Lower lobe of right lung (tissue), 2 donors: ENCODE results near the gene RAB4B. TPM values are rescaled to one million over a fixed set of nuclear protein-coding genes. Genes with fewer than 3 reads are reported as not detected.
"Not testable (repeated sequence)": the region's sequence is repeated elsewhere in the genome, so short reads cannot be mapped to it uniquely, and the experiment has no call there.

Source experiments
- ATAC-seq, 2 donors: fragments of 200-7000 bp; cut with Tn5 transposase; one replicate each; pipeline ENCODE4 v1.9.1; 2020 to 2022; ENCODE audit warnings: mild to moderate bottlenecking in 2 of 2, moderate library complexity in 2 of 2
- DNase-seq: peaks from one replicate; pipeline ENCODE4 v3.0.0-alpha.2; 2020
- H3K27ac ChIP-seq: fragments of 200-600 bp; one replicate; pipeline ENCODE4 v1.8.0; 2022
- H3K27me3 ChIP-seq: fragments of 200-600 bp; one replicate; pipeline ENCODE4 v1.8.0; 2022; ENCODE audit warnings: low read depth
- H3K36me3 ChIP-seq: fragments of 200-600 bp; one replicate; pipeline ENCODE4 v1.8.0; 2022; ENCODE audit warnings: mild to moderate bottlenecking
- H3K4me1 ChIP-seq: fragments of 200-600 bp; one replicate; pipeline ENCODE4 v1.8.0; 2022
- H3K4me3 ChIP-seq: fragments of 200-600 bp; one replicate; pipeline ENCODE4 v1.8.0; 2022; ENCODE audit warnings: mild to moderate bottlenecking
- H3K9me3 ChIP-seq: fragments of 200-600 bp; one replicate; pipeline ENCODE4 v1.8.0; 2022
- intact Hi-C: fragments of 100-400 bp; cut with DNase I; formaldehyde crosslinking; loops from one replicate; pipeline ENCODE4 v1.11.0; 2022
- total RNA-seq: library from RNA; stranded (reverse); fragmentation: NEBNext Ultra II Directional; extraction: Animal tissue kit (Norgen Biotek cat#: 25700); gene quantifications from one replicate; pipeline ENCODE4 v1.2.1, GENCODE V29; 2021
- TF ChIP-seq, protein P1 (sequence below): fragments of 200-600 bp; IDR thresholded peaks from one replicate; pipeline ENCODE4 v1.8.0; 2022; ENCODE audit warnings: antibody characterized with exemption, mild to moderate bottlenecking
- donor health status: DM: no; HTN: yes; CAD: no; lungs with severe emphysema.

The RAB4B gene
- total RNA-seq, 1 donor from 2014 or later: 48.5 TPM

DNA sequence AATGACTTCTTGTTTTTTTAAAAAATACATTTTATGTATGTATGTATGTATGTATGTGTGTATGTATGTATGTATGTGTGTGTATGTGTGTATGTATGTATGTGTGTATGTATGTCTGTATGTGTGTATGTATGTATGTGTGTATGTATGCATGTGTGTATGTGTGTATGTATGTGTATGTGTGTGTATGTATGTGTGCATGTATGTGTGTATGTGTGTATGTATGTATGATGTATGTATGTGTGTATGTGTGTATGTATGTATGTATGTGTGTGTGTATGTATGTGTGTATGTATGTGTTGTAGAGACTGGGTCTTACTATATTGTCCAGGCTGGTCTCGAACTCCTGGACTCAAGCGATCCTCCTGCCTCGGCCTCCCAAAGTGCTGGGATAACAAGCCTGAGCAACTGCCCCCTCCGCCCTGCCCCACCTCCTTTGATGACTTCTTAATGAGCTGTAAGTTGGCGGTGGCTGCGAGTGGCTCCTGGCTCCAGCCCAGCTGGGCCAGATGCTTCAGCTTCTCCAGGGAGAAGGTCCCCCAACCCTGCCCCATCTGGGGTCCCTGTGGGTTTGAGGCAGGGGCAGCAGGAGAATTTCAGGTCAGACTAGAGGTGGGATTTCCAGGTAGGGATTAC is 47.5 kb downstream of the RAB4B start:
- H3K36me3 ChIP-seq, H3K27me3 ChIP-seq, DNase-seq, H3K27ac ChIP-seq, ATAC-seq, H3K9me3 ChIP-seq, H3K4me3 ChIP-seq, intact Hi-C loops: not testable (repeated sequence)
- peaks cover 14% of the 10 kb centered on the region for H3K4me1 ChIP-seq

DNA sequence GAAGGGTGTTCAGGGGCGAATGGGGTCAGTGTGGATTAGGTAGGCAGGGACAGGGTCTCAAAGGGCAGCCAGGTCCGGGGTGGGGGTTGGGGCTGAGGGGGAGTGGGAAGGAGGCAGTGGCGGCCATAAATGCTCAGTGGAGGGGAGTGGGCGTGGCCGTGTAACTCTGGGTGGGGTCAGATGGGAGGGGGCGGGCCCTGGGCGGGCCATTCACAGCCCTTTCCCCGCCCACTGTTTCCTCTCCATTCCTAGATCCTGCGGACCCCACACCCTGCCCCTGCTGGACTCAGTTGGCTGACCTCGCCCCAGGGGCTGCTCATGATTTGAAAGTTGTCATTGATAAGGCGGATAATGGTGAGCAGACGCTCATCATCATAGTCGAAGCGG is 48.3 kb downstream of the RAB4B start:
- H3K9me3 ChIP-seq, H3K27ac ChIP-seq, H3K4me3 ChIP-seq, intact Hi-C loops, DNase-seq, H3K27me3 ChIP-seq, ATAC-seq, H3K36me3 ChIP-seq: not testable (repeated sequence)
- peaks cover 17% of the 10 kb centered on the region for H3K4me1 ChIP-seq

DNA sequence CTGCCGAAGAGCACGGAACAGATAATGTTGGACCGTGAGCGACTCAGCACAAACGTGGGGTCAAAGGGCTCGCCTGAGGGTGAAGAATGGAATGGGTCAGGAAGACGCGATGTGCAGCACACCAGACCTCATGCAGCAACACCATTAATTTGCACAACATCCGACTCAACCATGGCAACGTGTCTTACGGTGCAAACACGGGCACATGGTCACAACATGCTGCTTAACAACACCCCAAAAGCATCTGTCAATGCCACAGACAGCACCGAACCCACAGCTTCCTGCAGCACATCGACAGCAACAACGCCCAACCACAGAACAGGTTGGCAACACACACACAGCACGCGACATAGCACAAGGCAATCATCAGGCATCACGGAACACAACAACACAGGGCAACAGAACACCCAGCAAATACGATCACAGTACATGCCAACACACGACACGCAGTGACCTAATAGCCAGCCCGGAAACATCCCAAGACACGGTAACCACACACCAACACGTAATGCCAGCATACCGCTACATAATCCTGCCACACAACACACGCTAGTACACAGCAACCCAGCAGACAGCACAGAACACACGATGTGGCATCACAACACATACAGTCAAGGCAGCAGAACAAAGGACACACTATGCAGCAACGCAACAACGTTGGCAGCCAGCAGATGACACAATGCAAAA is 48.8 kb downstream of the RAB4B start:
- intact Hi-C loops, H3K4me3 ChIP-seq, H3K27ac ChIP-seq, H3K27me3 ChIP-seq, H3K9me3 ChIP-seq, H3K36me3 ChIP-seq: not testable (repeated sequence)
- peak; percentile 27 to 55 for ATAC-seq
- H3K4me1 ChIP-seq: peaks cover 21% of the 10 kb centered on the region
- DNase-seq: peak; percentile 54

DNA sequence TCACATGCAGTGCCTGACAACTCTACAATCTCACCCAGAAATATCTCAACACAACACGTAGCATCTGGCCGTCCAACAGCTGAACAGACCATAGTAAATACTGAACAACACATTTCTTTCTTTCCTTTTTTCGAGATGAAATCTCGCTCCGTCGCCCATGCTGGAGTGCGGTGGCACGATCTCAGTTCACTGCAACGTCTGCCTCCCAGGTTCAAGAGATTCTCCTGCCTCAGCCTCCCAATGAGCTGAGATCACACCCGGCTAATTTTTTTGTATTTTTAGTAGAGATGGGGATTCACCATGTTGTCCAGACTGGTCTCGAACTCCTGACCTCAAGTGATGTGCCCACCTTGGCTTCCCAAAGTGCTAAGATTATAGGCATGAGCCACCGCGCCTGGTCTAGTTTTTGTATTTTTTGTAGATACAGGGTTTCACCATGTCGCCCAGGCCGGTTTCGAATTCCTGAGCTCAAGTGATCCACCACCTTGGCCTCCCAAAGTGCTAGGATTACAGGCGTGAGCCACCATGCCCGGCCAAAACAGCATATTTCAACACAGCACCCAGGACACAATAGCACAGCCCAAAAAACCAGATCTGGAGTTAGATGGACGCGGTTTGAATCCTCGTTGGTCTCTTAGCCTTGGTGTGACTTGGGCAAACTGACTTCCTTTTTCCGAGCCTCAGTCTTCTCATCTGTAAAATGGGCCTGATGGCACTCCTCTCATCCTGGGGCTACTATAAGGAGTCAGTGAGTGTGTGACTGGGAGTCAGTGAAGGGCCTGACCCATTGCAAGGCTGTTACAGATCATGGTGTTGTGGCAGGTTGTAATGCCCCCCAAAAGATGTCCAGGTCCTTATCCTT is 49.6 kb downstream of the RAB4B start:
- H3K4me3 ChIP-seq: no peak overlapping the region
- H3K9me3 ChIP-seq: no peaks in the 10 kb centered on the region
- no peaks in the 10 kb centered on the region for H3K27me3 ChIP-seq
- ATAC-seq (no peak), DNase-seq (no peak)
- intact Hi-C loops: no loop called here
- peaks cover 10% of the 10 kb centered on the region for H3K36me3 ChIP-seq
- peaks cover 16% of the 10 kb centered on the region for H3K4me1 ChIP-seq
- TF ChIP-seq, protein P1, sequence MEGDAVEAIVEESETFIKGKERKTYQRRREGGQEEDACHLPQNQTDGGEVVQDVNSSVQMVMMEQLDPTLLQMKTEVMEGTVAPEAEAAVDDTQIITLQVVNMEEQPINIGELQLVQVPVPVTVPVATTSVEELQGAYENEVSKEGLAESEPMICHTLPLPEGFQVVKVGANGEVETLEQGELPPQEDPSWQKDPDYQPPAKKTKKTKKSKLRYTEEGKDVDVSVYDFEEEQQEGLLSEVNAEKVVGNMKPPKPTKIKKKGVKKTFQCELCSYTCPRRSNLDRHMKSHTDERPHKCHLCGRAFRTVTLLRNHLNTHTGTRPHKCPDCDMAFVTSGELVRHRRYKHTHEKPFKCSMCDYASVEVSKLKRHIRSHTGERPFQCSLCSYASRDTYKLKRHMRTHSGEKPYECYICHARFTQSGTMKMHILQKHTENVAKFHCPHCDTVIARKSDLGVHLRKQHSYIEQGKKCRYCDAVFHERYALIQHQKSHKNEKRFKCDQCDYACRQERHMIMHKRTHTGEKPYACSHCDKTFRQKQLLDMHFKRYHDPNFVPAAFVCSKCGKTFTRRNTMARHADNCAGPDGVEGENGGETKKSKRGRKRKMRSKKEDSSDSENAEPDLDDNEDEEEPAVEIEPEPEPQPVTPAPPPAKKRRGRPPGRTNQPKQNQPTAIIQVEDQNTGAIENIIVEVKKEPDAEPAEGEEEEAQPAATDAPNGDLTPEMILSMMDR: no peak
- H3K27ac ChIP-seq: no peak overlapping the region

DNA sequence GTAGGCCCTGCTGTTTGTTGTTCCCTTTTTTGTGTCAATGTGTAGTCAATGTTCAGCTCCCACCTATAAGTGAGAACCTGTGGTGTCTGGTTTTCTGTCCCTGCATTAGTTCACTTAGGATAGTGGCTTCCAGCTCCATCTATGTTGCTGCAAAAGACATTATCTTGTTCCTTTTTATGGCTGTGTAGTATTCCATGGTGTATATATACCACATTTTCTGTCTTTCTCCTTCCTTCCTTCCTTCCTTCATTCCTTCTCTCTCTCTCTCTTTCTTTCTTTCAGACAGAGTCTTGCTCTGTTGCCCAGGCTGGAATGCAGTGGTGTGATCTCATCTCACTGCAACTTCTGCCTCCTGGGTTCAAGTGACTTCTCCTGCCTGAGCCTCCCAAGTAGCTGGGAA is 51.2 kb downstream of the RAB4B start:
- no peak overlapping the region for H3K27ac ChIP-seq
- TF ChIP-seq, protein P1: no peak

DNA sequence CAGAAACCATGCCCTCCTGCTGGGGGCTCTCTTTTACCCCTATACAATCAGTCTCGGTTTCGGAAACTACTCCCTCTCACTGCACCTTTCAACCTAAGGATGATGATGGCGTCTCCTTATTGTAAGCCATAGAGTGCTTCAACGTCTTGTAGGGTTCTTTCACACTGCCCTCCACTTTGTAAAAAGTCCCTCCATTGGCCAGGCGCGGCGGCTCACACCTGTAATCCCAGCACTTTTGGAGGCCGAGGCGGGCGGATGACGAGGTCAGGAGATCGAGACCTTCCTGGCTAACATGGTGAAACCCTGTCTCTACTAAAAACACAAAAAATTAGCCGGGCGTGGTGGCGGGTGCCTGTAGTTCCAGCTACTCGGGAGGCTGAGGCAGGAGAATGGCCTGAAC is 52.7 kb downstream of the RAB4B start:
- H3K27ac ChIP-seq, H3K9me3 ChIP-seq, intact Hi-C loops, H3K36me3 ChIP-seq, ATAC-seq, H3K27me3 ChIP-seq, H3K4me1 ChIP-seq, DNase-seq, H3K4me3 ChIP-seq: not testable (repeated sequence)

More for the DNA sequence above, 51.2 kb downstream of the RAB4B start:
- no peaks in the 10 kb centered on the region for H3K27me3 ChIP-seq
- H3K36me3 ChIP-seq: peaks cover 10% of the 10 kb centered on the region
- H3K4me3 ChIP-seq: no peak overlapping the region
- peaks cover 7% of the 10 kb centered on the region for H3K4me1 ChIP-seq
- ATAC-seq (no peak), DNase-seq (no peak)
- no peaks in the 10 kb centered on the region for H3K9me3 ChIP-seq
- intact Hi-C loops: no loop called here

DNA sequence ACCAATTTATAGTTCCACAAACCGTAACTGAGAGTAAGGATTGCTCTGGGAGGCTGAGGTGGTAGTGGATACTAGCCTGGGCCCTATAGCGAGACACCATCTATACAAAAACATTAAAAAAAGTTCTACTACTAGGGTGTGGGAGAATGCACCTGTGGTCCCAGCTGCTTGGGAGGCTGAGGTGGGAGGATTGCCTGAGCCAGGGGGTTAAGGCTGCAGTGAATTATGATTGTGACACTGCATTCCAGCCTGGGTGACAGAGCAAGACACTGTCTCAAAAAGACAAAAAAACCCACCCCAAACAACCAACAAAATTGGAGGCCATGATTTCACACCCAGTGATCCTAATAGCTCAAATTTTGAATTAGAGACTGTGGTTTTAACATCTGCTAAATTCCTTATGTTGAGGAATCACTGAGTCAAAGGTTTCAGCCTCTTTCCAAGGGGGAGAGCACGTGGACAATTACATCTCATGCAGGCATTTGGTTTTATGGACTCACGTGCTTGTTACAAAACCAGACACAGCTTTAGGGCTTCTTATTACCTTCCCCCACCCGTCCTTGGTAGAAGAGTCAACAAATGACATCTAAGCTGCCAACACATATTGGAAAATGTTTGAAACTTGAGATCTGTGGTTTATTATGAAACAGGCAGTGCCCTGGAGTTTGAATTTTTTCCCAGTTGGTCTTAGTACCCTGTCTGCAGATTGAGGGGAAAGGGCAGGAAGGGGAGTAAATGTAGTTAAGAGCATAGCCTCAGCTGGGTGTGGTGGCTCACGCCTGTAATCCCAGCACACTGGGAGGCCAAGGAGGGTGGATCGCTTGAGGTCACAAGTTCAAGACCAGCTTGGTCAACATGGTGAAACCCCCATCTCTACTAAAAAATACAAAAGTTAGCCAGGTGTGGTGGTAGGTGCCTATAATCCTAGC is 53.7 kb downstream of the RAB4B start:
- no peaks in the 10 kb centered on the region for H3K27me3 ChIP-seq
- H3K4me1 ChIP-seq: peaks cover 7% of the 10 kb centered on the region
- H3K4me3 ChIP-seq: no peak overlapping the region
- H3K9me3 ChIP-seq: no peaks in the 10 kb centered on the region
- intact Hi-C loops: no loop called here
- peak; percentile 83 to 90 for ATAC-seq
- peak overlapping the region; percentile 46 for H3K27ac ChIP-seq
- TF ChIP-seq, protein P1: no peak
- H3K36me3 ChIP-seq: peaks cover 6% of the 10 kb centered on the region
- DNase-seq: no peak

DNA sequence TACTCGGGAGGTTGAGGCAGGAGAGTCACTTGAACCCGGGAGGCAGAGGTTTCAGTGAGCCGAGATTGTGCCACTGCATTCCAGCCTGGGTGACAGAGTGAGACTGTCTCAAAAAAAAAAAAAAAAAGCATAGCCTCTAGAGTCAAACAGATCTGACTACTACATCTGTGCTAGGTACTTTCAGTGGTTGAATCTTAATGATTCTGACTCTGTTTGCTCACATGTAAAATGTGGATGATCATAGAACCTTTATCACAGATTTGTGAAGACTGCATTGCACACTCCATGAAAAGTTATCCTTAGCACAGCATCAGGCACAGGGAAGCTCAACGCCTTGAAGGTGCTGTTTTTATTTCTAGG is 54.4 kb downstream of the RAB4B start:
- H3K27ac ChIP-seq, H3K27me3 ChIP-seq, ATAC-seq, H3K4me3 ChIP-seq, intact Hi-C loops, H3K9me3 ChIP-seq, H3K36me3 ChIP-seq, H3K4me1 ChIP-seq, DNase-seq: not testable (repeated sequence)

DNA sequence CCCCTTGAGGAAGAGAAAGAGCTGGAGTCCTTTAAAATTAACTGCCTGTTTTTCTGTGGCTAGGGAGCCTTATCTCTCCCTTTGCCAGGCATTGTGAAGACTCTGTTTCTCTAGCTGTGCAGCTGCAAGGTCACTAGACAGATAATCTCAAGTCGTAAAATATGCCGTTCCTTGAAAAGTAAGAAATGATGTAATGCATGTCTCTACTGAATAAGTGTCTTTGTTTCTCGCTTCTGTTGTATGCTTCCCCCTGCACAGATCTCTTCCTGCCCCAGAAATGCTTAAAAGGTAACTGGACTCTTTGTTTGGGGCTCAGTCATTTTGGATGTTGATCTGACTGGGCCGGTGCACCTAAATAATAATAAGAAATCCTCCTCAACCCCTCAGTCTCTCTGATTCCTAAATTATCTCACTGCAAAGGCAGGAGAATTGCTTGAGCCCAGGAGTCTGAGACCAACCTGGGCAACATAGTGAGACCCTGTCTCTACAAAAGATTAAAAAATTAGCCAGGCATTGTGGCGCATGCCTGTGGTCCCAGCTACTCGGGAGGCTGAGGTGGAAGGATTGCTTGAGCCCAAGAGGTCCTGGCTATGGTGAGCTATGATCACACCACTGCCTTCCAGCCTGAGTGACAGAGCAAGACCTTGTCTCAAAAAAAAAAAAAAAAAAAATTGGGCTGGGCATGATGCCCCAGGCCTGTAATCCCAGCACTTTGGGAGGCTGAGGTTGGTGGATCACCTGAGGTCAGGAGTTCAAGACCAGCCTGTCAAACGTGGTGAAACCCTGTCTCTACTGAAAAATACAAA is 55.9 kb downstream of the RAB4B start:
- DNase-seq, H3K27ac ChIP-seq, H3K4me1 ChIP-seq, H3K4me3 ChIP-seq, H3K9me3 ChIP-seq, intact Hi-C loops, H3K36me3 ChIP-seq, H3K27me3 ChIP-seq, ATAC-seq: not testable (repeated sequence)
